Measurements from ENCODE around the gene SAMHD1. TPM values are rescaled to one million over a fixed set of nuclear protein-coding genes. Genes with fewer than 3 reads are reported as not detected.
"Not testable (repeated sequence)": the region's sequence is repeated elsewhere in the genome, so short reads cannot be mapped to it uniquely, and the experiment has no call there.

SAMHD1 gene
- total and polyA plus RNA-seq, 2 of the 13 experiments (the other 11 are each of a cell fraction or from before 2014, with no cell fraction given) = 16.9 to 43.5 TPM

- H3K79me2 ChIP-seq (ENCODE audit: insufficient read depth, low read length); FAIRE-seq; BruUV-seq (replicated peaks); H2AFZ ChIP-seq (ENCODE audit: low read length); DNase-seq (ENCODE audit: low spot score); H3K4me2 ChIP-seq (ENCODE audit: low read depth, low read length); H3K9ac ChIP-seq (ENCODE audit: insufficient read depth, low read depth, low read length); ATAC-seq; H3K4me3 ChIP-seq (replicated peaks in 1 of 3; ENCODE audit: insufficient read depth in 1 of 3, low read depth in 2 of 3, low read length in 3 of 3); H4K20me1 ChIP-seq (ENCODE audit: insufficient read depth, low read length); H3K27me3 ChIP-seq (ENCODE audit: control insufficient read depth in 1 of 2, insufficient read depth in 2 of 2, low read length in 2 of 2); in situ Hi-C loops (cut with HindIII; ENCODE audit: extremely low pct_ligation_motif_present, low pct_unique_long_range_greater_than_20kb); H3K9me3 ChIP-seq (ENCODE audit: low read length); intact Hi-C loops (cut with micrococcal nuclease; ENCODE audit: unreplicated experiment); CTCF ChIA-PET (ENCODE audit: low intra/inter-chr PET ratio, low total read pairs); H3K27ac ChIP-seq (ENCODE audit: extremely low read length, insufficient read depth, low read length); POLR2A ChIA-PET: not testable (repeated sequence)
- peaks cover 14% of the 10 kb centered on the region for H3K4me1 ChIP-seq (ENCODE audit: insufficient read depth, low read length)
- WGBS (ENCODE audit: low lambda C conversion rate) = 97% methylated on average over 4 of the region's 4 CpGs
- H3K36me3 ChIP-seq (replicated peaks in 1 of 2; ENCODE audit: control insufficient read depth in 1 of 2, insufficient read depth in 2 of 2, low read length in 2 of 2) = peaks cover 7 to 13% of the 10 kb centered on the region in 2 experiments; a peak in 4 of 5 replicates
Observed at GRCh38 chr20:36994221-36994620, 42.7 kb upstream of the SAMHD1 start.

GRCh38 chr20:36992802-36993334 is 41.4 kb upstream of the SAMHD1 start:
- CTCF ChIA-PET (ENCODE audit: low intra/inter-chr PET ratio, low total read pairs) = no interaction called here
- DNase-seq (ENCODE audit: low spot score) = no peak
- H2AFZ ChIP-seq (ENCODE audit: low read length) = no peak overlapping the region
- H3K4me1 ChIP-seq (ENCODE audit: insufficient read depth, low read length) = peaks cover 16% of the 10 kb centered on the region
- H3K27ac ChIP-seq (ENCODE audit: extremely low read length, insufficient read depth, low read length) = no peak overlapping the region
- TF ChIP-seq STAG1 (CRISPR knock-in tag; IDR thresholded peaks at IDR 0.05) (peak; percentile 20; the same call in 1 of the 2 replicates), CTCF (CRISPR knock-in tag; IDR thresholded peaks at IDR 0.05) (0 out of 2 replicates have a peak, but pooled peaks have one; percentile 11), ZFP90 (CRISPR knock-in tag; IDR thresholded peaks at IDR 0.05; ENCODE audit: borderline replicate concordance) (0 out of 2 replicates have a peak, but pooled peaks have one; percentile 34), FOXM1 (CRISPR knock-in tag; IDR thresholded peaks at IDR 0.05) (no peak)
- in situ Hi-C loops (cut with HindIII; ENCODE audit: extremely low pct_ligation_motif_present, low pct_unique_long_range_greater_than_20kb) = no loop called here
- BruUV-seq (replicated peaks) = no TSS peak
- intact Hi-C loops (cut with micrococcal nuclease; ENCODE audit: unreplicated experiment) = no loop called here
- H4K20me1 ChIP-seq (ENCODE audit: insufficient read depth, low read length) = no peaks in the 10 kb centered on the region
- WGBS (ENCODE audit: low lambda C conversion rate) = 94% methylated on average over 4 of the region's 4 CpGs
- no peak overlapping the region for H3K4me3 ChIP-seq (replicated peaks in 1 of 3; ENCODE audit: insufficient read depth in 1 of 3, low read depth in 2 of 3, low read length in 3 of 3)
- peaks cover 6% of the 10 kb centered on the region; the same call in 1 of the 2 replicates for H3K9me3 ChIP-seq (ENCODE audit: low read length)
- no peak overlapping the region for H3K9ac ChIP-seq (ENCODE audit: insufficient read depth, low read depth, low read length)
- peaks cover 2 to 7% of the 10 kb centered on the region in 2 experiments; a peak in 4 of 5 replicates for H3K36me3 ChIP-seq (replicated peaks in 1 of 2; ENCODE audit: control insufficient read depth in 1 of 2, insufficient read depth in 2 of 2, low read length in 2 of 2)
- no peak for ATAC-seq
- POLR2A ChIA-PET = no interaction called here
- H3K27me3 ChIP-seq (ENCODE audit: control insufficient read depth in 1 of 2, insufficient read depth in 2 of 2, low read length in 2 of 2) = no peaks in the 10 kb centered on the region
- FAIRE-seq = no peak
- H3K4me2 ChIP-seq (ENCODE audit: low read depth, low read length) = no peak overlapping the region
- no peaks in the 10 kb centered on the region for H3K79me2 ChIP-seq (ENCODE audit: insufficient read depth, low read length)
